Hematopoietic multipotent progenitor cell treated with erythropoietin and hydrocortisone succinate and interleukin-3 and kit ligand, for 8 days (in vitro differentiated cells): ENCODE data around the gene CFHR3.
A peak's percentile ranks its signal among the peaks of the same experiment; 100 is the strongest.
"Not testable (repeated sequence)": the region's sequence is repeated elsewhere in the genome, so short reads cannot be mapped to it uniquely, and the experiment has no call there.

ENCODE experiments used
- DNase-seq: peaks from one replicate; pipeline ENCODE4 v3.0.0-alpha.2; 2015

CFHR3 gene

GRCh38 chr1:196774603-196775002 is at the start of gene CFHR3:
Gene CFHR3, plus strand, starts transcription at chr1:196774840. Its CDS starts 47 bp downstream, at chr1:196774887.
- no peak for DNase-seq

- no peak for DNase-seq
These were observed 42.1 kb upstream of the CFHR3 start for GRCh38 chr1:196732526-196732925.

- no peak for DNase-seq
These were observed 41.3 kb upstream of the CFHR3 start for GRCh38 chr1:196733091-196733970.

DNA sequence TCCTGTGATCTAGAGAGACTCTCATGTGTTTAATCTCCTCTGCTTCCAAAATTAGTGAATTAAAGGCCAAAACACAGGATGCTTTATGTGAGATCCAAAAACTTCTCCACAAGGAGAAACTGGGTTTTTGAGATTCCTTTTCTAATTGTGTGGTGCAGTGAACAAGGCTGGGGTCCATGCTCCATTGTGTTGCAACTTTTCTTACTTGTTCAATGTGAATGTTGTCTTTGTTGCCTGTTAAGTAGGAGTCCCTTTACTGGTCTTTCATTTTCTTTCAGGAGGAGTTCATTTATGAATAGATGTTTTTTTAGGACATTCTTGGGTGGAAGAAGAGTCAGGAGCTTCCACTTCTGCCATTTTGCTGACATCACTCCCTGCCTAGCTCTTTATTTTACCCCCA is 40.6 kb upstream of the CFHR3 start:
- DNase-seq: no peak

GRCh38 chr1:196734460-196734859 is 40.2 kb upstream of the CFHR3 start:
- no peak for DNase-seq

- no peak for DNase-seq
These were observed 35.9 kb upstream of the CFHR3 start for GRCh38 chr1:196738730-196739129.

DNA sequence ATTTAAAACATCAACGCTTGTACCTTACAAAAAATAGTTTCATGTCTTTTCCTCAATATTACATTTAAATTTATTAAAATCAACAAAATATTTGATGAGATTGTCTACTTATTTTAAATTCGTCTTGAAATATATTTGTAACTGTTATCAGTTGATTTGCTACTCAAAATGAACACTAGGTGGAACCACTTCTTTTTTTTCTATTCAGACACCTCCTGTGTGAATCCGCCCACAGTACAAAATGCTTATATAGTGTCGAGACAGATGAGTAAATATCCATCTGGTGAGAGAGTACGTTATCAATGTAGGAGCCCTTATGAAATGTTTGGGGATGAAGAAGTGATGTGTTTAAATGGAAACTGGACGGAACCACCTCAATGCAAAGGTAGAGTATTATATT is 31.4 kb upstream of the CFHR3 start:
- DNase-seq: peak; percentile 55

DNA sequence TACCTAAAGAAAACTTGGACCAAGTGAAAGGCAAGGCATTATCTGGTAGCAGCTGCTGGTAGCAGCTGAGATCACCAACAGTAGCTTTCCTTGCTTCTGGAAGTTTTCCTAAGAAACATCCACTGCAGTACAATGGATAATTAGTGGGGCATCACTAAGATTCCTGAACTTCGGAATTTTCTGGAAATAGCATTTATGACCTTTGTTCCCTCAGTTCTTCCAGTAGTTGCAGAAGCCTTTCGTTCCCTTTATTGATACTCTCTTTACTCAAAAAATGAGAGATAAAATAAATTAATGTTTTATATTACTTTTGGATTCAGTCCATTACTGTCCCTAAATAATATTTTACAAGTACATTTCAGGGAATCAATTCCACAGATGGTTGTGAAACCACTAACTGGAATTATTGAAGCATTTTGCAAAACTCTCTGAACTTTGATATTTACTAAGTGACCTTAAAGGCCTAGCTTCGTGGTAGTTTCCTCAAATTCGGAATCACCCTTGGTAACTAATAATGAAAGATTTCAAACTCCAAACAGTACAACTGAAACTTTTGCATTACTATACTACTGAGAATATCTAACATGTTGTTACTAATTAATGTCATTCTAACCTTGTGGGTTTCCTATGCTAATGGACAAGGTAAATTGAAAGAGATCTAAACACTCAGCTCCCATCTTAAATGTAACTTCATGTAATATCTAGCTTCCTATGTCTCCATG is 9.5 kb upstream of the CFHR3 start:
- not testable (repeated sequence) for DNase-seq

- not testable (repeated sequence) for DNase-seq
These were observed 4.8 kb upstream of the CFHR3 start for GRCh38 chr1:196769823-196770222.

GRCh38 chr1:196773713-196774112 is 927 bp upstream of the CFHR3 start:
- no peak for DNase-seq

DNA sequence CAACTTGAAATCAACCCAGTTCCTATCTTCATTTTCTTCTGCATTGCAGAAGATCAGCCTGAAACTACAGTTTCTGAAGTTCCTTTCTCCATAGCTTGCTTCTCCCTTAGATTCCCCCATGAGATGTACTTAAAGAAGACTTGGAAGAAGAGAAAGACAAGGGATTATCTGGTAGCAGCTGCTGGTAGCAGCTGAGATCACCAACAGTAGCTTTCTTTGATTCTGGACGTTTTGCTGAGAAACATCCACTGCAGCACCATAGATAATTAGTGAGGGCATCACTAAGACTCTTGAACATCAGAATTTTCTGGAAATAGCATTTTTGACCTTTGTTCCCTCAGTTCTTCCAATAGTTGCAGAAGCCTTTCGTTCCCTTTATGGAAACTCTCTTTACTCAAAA is 465 bp upstream of the CFHR3 start:
- no peak for DNase-seq

- DNase-seq: no peak
These were observed 3.0 kb downstream of the CFHR3 start for GRCh38 chr1:196777603-196778002.

DNA sequence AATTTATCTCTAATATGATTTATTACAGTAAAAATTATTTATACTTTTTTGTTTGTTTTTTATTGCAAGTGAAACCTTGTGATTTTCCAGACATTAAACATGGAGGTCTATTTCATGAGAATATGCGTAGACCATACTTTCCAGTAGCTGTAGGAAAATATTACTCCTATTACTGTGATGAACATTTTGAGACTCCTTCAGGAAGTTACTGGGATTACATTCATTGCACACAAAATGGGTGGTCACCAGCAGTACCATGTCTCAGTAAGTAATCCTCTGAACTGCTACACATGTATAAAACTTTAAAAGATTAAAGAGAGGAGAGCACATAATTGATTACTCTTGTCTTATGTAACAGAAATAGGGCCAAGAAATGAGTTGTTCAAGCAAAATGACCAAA is 4.5 kb downstream of the CFHR3 start:
- no peak for DNase-seq

DNA sequence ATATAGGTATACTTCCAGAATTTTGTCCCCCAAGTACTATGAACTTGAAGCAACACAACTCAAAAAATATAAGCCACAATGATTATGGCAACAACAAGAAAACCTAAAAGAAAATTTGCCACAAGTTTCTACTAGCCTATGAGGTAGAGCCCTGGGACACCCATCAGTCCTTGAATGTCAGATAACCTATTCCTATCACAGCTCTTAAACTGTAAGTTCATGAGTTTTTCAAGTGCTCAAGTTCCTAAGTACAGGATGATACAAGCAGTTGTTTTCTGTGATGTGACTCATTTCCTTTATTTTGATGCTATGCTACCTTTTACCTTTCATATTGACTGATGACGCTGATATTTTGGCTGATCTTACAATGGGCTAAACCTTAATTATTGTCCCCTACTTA is 16.6 kb downstream of the CFHR3 start:
- not testable (repeated sequence) for DNase-seq

GRCh38 chr1:196794103-196794502 is 19.5 kb downstream of the CFHR3 start:
- not testable (repeated sequence) for DNase-seq

DNA sequence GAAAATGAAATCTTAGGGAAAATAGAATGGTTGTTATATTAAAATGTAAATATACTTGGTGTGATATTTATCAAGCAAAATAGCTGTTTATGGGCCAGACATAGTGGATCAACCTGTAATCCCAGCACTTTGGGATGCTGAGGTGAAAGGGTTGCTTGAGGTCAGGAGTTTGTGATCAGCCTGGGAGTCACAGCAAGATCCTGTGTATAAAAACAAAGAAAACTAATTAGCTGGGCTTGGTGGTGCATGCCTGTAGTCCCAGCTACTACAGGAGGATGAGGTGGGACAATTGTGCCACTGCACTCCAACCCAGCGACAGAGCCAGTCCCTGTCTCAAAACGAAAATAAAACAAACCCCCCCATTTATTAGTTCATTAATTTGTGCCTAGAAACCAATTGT is 23.3 kb downstream of the CFHR3 start:
- DNase-seq: no peak

GRCh38 chr1:196801920-196802319 is 27.3 kb downstream of the CFHR3 start:
- DNase-seq: not testable (repeated sequence)

DNA sequence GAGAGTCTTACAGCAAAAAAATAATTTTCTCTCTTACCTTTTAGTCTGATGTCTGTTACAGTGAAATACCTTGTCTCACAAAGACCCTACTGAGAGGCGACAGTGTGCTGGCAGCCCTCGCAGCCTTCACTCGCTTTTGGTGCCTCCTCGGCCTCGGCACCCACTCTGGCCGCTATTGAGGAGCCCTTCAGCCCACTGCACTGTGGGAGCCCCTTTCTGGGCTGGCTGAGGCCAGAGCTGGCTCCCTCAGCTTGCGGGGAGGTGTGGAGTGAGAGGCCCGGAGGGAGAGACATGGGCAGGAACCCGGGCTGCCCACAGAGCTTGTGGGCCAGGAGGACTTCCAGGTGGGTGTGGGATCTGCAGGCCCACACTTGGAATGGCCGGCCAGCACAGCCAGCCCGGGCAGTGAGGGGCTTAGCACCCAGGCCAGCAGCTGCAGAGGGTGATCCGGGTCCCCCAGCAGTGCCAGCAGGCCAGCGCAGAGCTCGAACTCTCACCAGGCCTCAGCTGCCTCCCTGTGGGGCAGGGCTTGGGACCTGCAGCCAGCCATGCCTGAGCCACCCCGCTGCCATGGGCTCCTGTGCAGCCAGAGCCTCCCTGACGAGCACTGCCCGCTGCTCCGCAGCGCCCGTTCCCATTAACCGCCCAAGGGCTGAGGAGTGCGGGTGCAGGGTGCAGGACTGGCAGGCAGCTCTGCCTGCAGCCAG is 34.0 kb downstream of the CFHR3 start:
- no peak for DNase-seq

GRCh38 chr1:196817442-196817841 is 42.8 kb downstream of the CFHR3 start:
- DNase-seq: not testable (repeated sequence)

DNA sequence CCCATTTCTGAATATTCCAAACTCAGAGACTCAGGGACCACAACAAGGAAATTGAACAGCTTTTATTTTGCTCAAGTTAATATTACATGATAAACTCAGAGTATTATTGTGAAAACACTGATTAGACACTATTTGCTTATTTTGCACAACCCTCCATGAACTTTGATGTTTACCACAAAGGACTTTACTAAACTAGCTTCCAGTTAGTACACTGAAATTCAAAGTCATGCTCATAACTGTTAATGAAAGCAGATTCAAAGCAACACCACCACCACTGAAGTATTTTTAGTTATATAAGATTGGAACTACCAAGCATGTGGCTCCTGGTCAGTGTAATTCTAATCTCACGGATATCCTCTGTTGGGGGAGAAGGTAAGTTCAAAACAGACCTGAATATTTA is 44.9 kb downstream of the CFHR3 start, which contains the start of gene CFHR1:
Gene CFHR1 (plus strand): TSS at position 201 of the 400 bp plus-strand sequence. CDS start 114 bp downstream, at position 315.
- not testable (repeated sequence) for DNase-seq

GRCh38 chr1:196827860-196828259 is 53.2 kb downstream of the CFHR3 start:
- DNase-seq: peak; percentile 7
